PC-3 (cell line): ENCODE results near the gene RGS5. TPM values are rescaled to one million over a fixed set of nuclear protein-coding genes. Genes with fewer than 3 reads are reported as not detected.

Experiments
- ATAC-seq: fragments of 200-7000 bp; cut with Tn5 transposase; 2 replicates; pipeline ENCODE4 v1.9.1; 2020; ENCODE audit warnings: mild to moderate bottlenecking, moderate library complexity
- BruUV-seq: library from RNA; stranded (reverse); fragments of 400-500 nt; replicated peaks from 2 replicates; lab custom pipeline; 2021; lab: Mats Ljungman, UMichigan
- CTCF ChIA-PET: fragments of 300-600 bp; sonication (Branson Sonifier 250); formaldehyde crosslinking; loops from one replicate; lab custom pipeline; 2022; ENCODE audit warnings: antibody characterized with exemption; lab: Charles Lee
- POLR2A ChIA-PET: fragments of 300-600 bp; sonication (Branson Sonifier 250); formaldehyde crosslinking; loops from one replicate; lab custom pipeline; 2022; ENCODE audit warnings: antibody characterized with exemption; ENCODE audit not compliant: unreplicated experiment; lab: Charles Lee
- DNase-seq: peaks from one replicate; pipeline ENCODE4 v3.0.0-alpha.2; 2015
- H2AFZ ChIP-seq: fragments of 300-600 bp; sonication (generic); 2 replicates; pipeline ENCODE4 v1.6.0; 2016; ENCODE audit warnings: antibody characterized with exemption, low read length
- H3F3A ChIP-seq: fragments of 300-600 bp; sonication (generic); one replicate; pipeline ENCODE4 v1.6.0; 2017; ENCODE audit warnings: antibody characterized with exemption, low read length, control low read depth, mild to moderate bottlenecking; ENCODE audit not compliant: unreplicated experiment
- H3K27ac ChIP-seq: fragments of 300-600 bp; sonication (generic); 2 replicates; pipeline ENCODE4 v1.5.1; 2016; ENCODE audit warnings: mild to moderate bottlenecking, low read length
- H3K27me3 ChIP-seq: fragments of 300-600 bp; sonication (generic); 2 replicates; pipeline ENCODE4 v1.6.1; 2016; ENCODE audit warnings: low read length, mixed read lengths
- H3K36me3 ChIP-seq: fragments of 300-600 bp; sonication (generic); 2 replicates; pipeline ENCODE4 v1.6.1; 2016; ENCODE audit warnings: low read depth, mixed run types, low read length, mixed read lengths
- H3K4me1 ChIP-seq: fragments of 300-600 bp; sonication (generic); 2 replicates; pipeline ENCODE4 v1.5.1; 2016; ENCODE audit warnings: low read length; ENCODE audit not compliant: insufficient read depth
- H3K4me2 ChIP-seq: fragments of 300-600 bp; sonication (generic); 2 replicates; pipeline ENCODE4 v1.6.0; 2016; ENCODE audit warnings: low read length
- H3K4me3 ChIP-seq: fragments of 300-600 bp; sonication (generic); 2 replicates; pipeline ENCODE4 v1.5.1; 2016; ENCODE audit warnings: mild to moderate bottlenecking, low read length, mixed read lengths
- H3K79me2 ChIP-seq: fragments of 300-600 bp; sonication (generic); 2 replicates; pipeline ENCODE4 v1.6.1; 2017; ENCODE audit warnings: low read length, mixed read lengths
- H3K9ac ChIP-seq: fragments of 300-600 bp; sonication (generic); 2 replicates; pipeline ENCODE4 v1.6.0; 2016; ENCODE audit warnings: mild to moderate bottlenecking, low read length
- H3K9me2 ChIP-seq: fragments of 300-600 bp; sonication (generic); replicated peaks from 2 replicates; pipeline ENCODE4 v1.6.1; 2016; ENCODE audit warnings: mixed run types, low read length, mixed read lengths
- H3K9me3 ChIP-seq: fragments of 300-600 bp; sonication (generic); 2 replicates; pipeline ENCODE4 v1.6.1; 2016; ENCODE audit warnings: low read length, mixed read lengths
- H4K20me1 ChIP-seq: fragments of 300-600 bp; sonication (generic); 2 replicates; pipeline ENCODE4 v1.6.1; 2016; ENCODE audit warnings: low read length, mixed read lengths
- CTCF ChIP-seq: fragments of 300-600 bp; sonication (generic); conservative IDR thresholded peaks from 2 replicates; pipeline ENCODE4 v1.5.1; 2017; ENCODE audit warnings: antibody characterized with exemption, low read depth, mild to moderate bottlenecking, low read length
- EZH2 ChIP-seq: fragments of 300-600 bp; sonication (generic); IDR thresholded peaks from one replicate; pipeline ENCODE4 v1.6.1; 2017; ENCODE audit warnings: antibody characterized with exemption, mild to moderate bottlenecking, low read length; ENCODE audit not compliant: unreplicated experiment
- EZH2phosphoT487 ChIP-seq: fragments of 300-600 bp; sonication (generic); IDR thresholded peaks from 2 replicates; pipeline ENCODE4 v1.6.1; 2018; ENCODE audit warnings: mild to moderate bottlenecking, antibody characterized with exemption, low read length, borderline replicate concordance
- intact Hi-C: fragments of 100-400 bp; cut with micrococcal nuclease; formaldehyde crosslinking; loops from 2 replicates; pipeline ENCODE4 v1.9.0; 2023
- total RNA-seq: library from RNA; depleted of rRNA; stranded (reverse); fragments of >200 nt; gene quantifications from 2 replicates; pipeline ENCODE4 v1.2.3, GENCODE V29; 2014

RGS5 gene
- total RNA-seq, 1 experiment from 2014 or later: 5.0 TPM

GRCh38 chr1:163163881-163164582 lies 38.7 kb downstream of the RGS5 start:
- BruUV-seq: no TSS peak
- no peaks in the 10 kb centered on the region for H3K9me2 ChIP-seq
- peak overlapping the region; percentile 52 for H3K9ac ChIP-seq
- DNase-seq (peak; percentile 83), ATAC-seq (peak; percentile 77)
- H4K20me1 ChIP-seq: no peaks in the 10 kb centered on the region
- no peaks in the 10 kb centered on the region for H3K79me2 ChIP-seq
- TF ChIP-seq CTCF: no peak
- TF ChIP-seq EZH2: no peak
- no peak for TF ChIP-seq EZH2phosphoT487
- H3K36me3 ChIP-seq: no peaks in the 10 kb centered on the region
- CTCF ChIA-PET: interaction anchor here (0.7 kb wide), 1 partner anchor 70 kb away, joined by 3 read pairs; no protein-coding TSS in a partner anchor
- H3K27ac ChIP-seq: peak overlapping the region; percentile 83
- H2AFZ ChIP-seq: no peak overlapping the region
- no peaks in the 10 kb centered on the region for H3F3A ChIP-seq
- intact Hi-C loops: loop anchor here (5.0 kb wide), 1 partner anchor 72 kb away; no protein-coding TSS in a partner anchor
- POLR2A ChIA-PET: interaction anchor here (0.6 kb wide), 2 partner anchors 294 to 1184 kb away, joined by 3 to 4 read pairs; no protein-coding TSS in a partner anchor
- H3K4me2 ChIP-seq: peak overlapping the region; percentile 28
- H3K27me3 ChIP-seq: no peaks in the 10 kb centered on the region
- no peak overlapping the region for H3K4me3 ChIP-seq
- H3K4me1 ChIP-seq: peaks cover 69% of the 10 kb centered on the region
- no peaks in the 10 kb centered on the region for H3K9me3 ChIP-seq

GRCh38 chr1:163163163-163163562 lies 39.6 kb downstream of the RGS5 start:
- Histone ChIP-seq H3K4me2 (no peak overlapping the region), H4K20me1 (no peaks in the 10 kb centered on the region), H3K4me1 (peaks cover 64% of the 10 kb centered on the region), H2AFZ (no peak overlapping the region), H3F3A (no peaks in the 10 kb centered on the region), H3K9ac (peak overlapping the region; percentile 52; the same call in 1 of the 2 replicates), H3K36me3 (no peaks in the 10 kb centered on the region), H3K9me3 (no peaks in the 10 kb centered on the region), H3K79me2 (no peaks in the 10 kb centered on the region), H3K27me3 (no peaks in the 10 kb centered on the region), H3K9me2 (no peaks in the 10 kb centered on the region), H3K27ac (peak overlapping the region; percentile 83), H3K4me3 (no peak overlapping the region)
- no peak for DNase-seq
- no TSS peak for BruUV-seq
- TF ChIP-seq EZH2phosphoT487: no peak
- TF ChIP-seq EZH2: no peak
- no peak for TF ChIP-seq CTCF
- ChIA-PET POLR2A (interaction anchor here (0.7 kb wide), 1 partner anchor 1802 kb away, joined by 14 read pairs; no protein-coding TSS in a partner anchor), CTCF (no interaction called here)
- intact Hi-C loops: loop anchor here (5.0 kb wide), 1 partner anchor 71 kb away; no protein-coding TSS in a partner anchor
- ATAC-seq: no peak
